ENCODE measurements around the gene HORMAD1. TPM values are rescaled to one million over a fixed set of nuclear protein-coding genes. Genes with fewer than 3 reads are reported as not detected.

The HORMAD1 gene
- polyA plus RNA-seq, 1 donor from 2014 or later = not detected

DNA sequence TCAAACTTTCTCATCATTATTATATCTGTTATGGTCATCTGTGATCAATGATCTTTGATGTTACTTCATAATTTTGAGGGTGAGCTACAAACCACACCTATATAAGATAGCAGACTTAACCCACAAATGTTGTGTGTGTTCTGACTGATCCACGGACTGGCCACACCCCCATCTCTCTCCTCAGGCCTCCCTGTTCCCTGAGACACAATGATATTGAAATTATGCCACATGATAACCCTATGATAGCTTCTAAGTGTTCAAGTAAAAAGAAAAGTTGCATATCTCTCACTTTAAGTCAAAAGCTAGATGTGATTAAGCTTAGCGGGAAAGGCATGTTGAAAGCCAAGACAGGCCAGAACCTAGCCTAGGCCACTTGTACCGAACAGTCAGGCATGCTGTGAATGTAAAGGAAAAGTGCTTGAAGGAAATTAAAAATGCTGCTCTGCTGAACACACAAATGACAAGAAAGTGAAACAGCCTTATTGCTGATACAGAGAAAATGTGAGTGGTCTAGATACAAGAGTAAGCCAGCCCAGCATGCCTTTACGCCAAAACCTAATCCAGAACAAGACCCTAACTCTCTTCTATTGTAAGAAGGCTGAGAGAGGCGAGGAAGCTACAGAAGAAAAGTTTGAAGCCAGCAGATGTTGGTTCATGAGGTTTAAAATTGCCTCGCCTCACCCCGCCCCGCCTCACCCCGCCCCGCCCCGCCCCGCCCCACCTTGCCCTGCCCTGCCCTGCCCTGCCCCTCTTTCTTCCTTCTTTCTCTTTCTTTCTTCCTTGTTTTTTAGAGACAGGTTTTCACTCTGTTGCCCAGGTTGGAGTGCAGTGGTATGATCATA lies 28.4 kb upstream of the HORMAD1 start:
- Histone ChIP-seq H3K27me3 (ENCODE audit: insufficient read depth, low read depth, low read length) (no peaks in the 10 kb centered on the region), H3K9me3 (ENCODE audit: low read length) (no peaks in the 10 kb centered on the region), H4K20me1 (ENCODE audit: insufficient read depth) (no peaks in the 10 kb centered on the region), H3K9ac (ENCODE audit: low read length) (no peak overlapping the region), H3K4me2 (ENCODE audit: low read length) (no peak overlapping the region), H3F3A (ENCODE audit: insufficient read depth, low read length, poor library complexity, severe bottlenecking) (no peaks in the 10 kb centered on the region), H3K9me2 (ENCODE audit: insufficient read depth, low read length) (no peaks in the 10 kb centered on the region), H3K4me3 (ENCODE audit: low read length) (no peak overlapping the region), H3K36me3 (ENCODE audit: insufficient read depth, low read length) (no peaks in the 10 kb centered on the region), H3K79me2 (replicated peaks; ENCODE audit: insufficient read depth, low read length) (no peaks in the 10 kb centered on the region), H3K27ac (ENCODE audit: low read length) (no peak overlapping the region), H2AFZ (ENCODE audit: low read depth, low read length) (no peak overlapping the region)
- no peak for TF ChIP-seq EZH2 (IDR thresholded peaks at IDR 0.05; ENCODE audit: borderline replicate concordance, insufficient read depth, low read length, poor library complexity, severe bottlenecking)
- TF ChIP-seq SMC3 (conservative IDR thresholded peaks at IDR 0.05; ENCODE audit: poor library complexity) = no peak
- TF ChIP-seq, protein P1, sequence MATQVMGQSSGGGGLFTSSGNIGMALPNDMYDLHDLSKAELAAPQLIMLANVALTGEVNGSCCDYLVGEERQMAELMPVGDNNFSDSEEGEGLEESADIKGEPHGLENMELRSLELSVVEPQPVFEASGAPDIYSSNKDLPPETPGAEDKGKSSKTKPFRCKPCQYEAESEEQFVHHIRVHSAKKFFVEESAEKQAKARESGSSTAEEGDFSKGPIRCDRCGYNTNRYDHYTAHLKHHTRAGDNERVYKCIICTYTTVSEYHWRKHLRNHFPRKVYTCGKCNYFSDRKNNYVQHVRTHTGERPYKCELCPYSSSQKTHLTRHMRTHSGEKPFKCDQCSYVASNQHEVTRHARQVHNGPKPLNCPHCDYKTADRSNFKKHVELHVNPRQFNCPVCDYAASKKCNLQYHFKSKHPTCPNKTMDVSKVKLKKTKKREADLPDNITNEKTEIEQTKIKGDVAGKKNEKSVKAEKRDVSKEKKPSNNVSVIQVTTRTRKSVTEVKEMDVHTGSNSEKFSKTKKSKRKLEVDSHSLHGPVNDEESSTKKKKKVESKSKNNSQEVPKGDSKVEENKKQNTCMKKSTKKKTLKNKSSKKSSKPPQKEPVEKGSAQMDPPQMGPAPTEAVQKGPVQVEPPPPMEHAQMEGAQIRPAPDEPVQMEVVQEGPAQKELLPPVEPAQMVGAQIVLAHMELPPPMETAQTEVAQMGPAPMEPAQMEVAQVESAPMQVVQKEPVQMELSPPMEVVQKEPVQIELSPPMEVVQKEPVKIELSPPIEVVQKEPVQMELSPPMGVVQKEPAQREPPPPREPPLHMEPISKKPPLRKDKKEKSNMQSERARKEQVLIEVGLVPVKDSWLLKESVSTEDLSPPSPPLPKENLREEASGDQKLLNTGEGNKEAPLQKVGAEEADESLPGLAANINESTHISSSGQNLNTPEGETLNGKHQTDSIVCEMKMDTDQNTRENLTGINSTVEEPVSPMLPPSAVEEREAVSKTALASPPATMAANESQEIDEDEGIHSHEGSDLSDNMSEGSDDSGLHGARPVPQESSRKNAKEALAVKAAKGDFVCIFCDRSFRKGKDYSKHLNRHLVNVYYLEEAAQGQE (IDR thresholded peaks at IDR 0.05; ENCODE audit: borderline replicate concordance) = no peak
- TF ChIP-seq RAD21 (conservative IDR thresholded peaks at IDR 0.05) = no peak
- TF ChIP-seq EP300 (conservative IDR thresholded peaks at IDR 0.05; ENCODE audit: poor library complexity, severe bottlenecking) = no peak
- no peak for TF ChIP-seq POLR2AphosphoS5 (IDR thresholded peaks at IDR 0.05)
- TF ChIP-seq, protein P2, sequence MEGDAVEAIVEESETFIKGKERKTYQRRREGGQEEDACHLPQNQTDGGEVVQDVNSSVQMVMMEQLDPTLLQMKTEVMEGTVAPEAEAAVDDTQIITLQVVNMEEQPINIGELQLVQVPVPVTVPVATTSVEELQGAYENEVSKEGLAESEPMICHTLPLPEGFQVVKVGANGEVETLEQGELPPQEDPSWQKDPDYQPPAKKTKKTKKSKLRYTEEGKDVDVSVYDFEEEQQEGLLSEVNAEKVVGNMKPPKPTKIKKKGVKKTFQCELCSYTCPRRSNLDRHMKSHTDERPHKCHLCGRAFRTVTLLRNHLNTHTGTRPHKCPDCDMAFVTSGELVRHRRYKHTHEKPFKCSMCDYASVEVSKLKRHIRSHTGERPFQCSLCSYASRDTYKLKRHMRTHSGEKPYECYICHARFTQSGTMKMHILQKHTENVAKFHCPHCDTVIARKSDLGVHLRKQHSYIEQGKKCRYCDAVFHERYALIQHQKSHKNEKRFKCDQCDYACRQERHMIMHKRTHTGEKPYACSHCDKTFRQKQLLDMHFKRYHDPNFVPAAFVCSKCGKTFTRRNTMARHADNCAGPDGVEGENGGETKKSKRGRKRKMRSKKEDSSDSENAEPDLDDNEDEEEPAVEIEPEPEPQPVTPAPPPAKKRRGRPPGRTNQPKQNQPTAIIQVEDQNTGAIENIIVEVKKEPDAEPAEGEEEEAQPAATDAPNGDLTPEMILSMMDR (IDR thresholded peaks at IDR 0.05; ENCODE audit: poor library complexity, severe bottlenecking) = no peak
- no peak for TF ChIP-seq MXI1 (conservative IDR thresholded peaks at IDR 0.05; ENCODE audit: poor library complexity, severe bottlenecking)
- TF ChIP-seq TAF1 (IDR thresholded peaks at IDR 0.05; ENCODE audit: low read depth) = no peak

DNA sequence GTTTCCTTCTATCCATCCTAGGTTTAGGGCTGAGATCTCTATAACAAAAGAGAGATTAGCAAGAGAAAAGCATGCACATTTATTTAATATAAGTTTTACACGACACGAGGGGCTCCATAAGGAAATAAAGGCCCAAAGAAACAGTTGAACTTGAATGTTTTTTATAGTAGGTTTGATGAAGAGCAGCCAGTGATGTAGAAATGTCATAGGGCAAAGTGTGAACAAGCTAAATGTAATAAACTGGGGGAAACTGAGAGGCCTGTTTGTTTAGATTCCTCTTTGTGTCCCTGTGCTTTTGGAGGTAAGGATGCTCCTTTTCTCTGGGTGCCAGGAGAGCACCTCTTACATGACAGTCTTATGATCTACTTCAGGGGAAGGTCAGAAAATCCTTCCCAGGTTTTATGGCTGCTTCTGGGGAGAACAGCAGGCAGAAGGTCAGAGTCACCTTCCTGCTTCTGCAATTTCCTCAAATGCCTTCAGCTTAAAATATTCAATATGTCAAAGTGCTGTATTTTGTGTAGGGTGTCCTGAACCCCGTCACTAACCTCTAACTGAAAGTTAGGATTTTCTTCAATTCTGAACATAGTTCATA lies 9.5 kb upstream of the HORMAD1 start:
- Histone ChIP-seq H3F3A (ENCODE audit: insufficient read depth, low read length, poor library complexity, severe bottlenecking) (no peaks in the 10 kb centered on the region), H3K9me3 (ENCODE audit: low read length) (no peaks in the 10 kb centered on the region), H3K27me3 (ENCODE audit: insufficient read depth, low read depth, low read length) (no peaks in the 10 kb centered on the region), H3K4me3 (ENCODE audit: low read length) (no peak overlapping the region), H3K9ac (ENCODE audit: low read length) (no peak overlapping the region), H4K20me1 (ENCODE audit: insufficient read depth) (no peaks in the 10 kb centered on the region), H3K36me3 (ENCODE audit: insufficient read depth, low read length) (no peaks in the 10 kb centered on the region), H3K27ac (ENCODE audit: low read length) (no peak overlapping the region), H2AFZ (ENCODE audit: low read depth, low read length) (no peak overlapping the region), H3K9me2 (ENCODE audit: insufficient read depth, low read length) (no peaks in the 10 kb centered on the region), H3K4me2 (ENCODE audit: low read length) (no peak overlapping the region), H3K79me2 (replicated peaks; ENCODE audit: insufficient read depth, low read length) (no peaks in the 10 kb centered on the region)
- TF ChIP-seq POLR2AphosphoS5 (IDR thresholded peaks at IDR 0.05) = no peak

Data from neural cell (in vitro differentiated cells).